Measurements from ENCODE around the gene SHISA7.
"Not testable (repeated sequence)": the region's sequence is repeated elsewhere in the genome, so short reads cannot be mapped to it uniquely, and the experiment has no call there.

SHISA7 gene

DNA sequence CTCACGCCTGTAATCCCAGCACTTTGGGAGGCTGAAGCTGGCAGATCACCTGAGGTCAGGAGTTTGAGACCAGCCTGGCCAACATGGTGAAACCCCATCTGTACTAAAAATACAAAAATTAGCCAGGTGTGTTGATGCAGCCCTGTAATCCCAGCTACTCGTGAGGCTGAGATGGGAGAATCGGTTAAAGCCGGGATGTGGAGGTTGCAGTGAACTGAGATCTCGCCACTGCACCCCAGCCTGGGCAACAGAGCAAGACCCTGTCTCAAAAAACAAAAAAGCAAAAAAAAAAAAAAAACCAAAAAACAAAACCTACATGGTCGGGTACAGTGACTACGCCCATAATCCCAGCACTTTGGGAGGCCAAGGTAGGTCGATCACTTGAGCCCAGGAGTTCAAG is 33.9 kb downstream of the SHISA7 start:
- not testable (repeated sequence) for DNase-seq

DNA sequence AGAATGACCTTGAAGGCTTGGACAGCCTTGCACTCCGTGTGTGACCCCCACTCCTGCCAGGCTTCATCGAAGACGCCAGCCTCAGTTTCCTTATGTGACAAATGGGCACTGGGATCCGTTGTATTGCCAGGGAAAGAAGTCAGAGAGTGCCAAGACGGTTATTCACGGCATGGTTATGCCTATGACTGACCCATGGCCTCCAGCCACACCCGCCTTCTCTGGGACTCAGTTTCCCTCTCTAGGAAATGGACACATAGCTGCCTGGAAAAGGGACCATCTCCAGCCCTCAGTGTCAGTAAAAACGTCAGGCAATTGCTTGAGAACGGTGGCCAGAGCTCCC is 34.6 kb downstream of the SHISA7 start:
- no peak for DNase-seq

DNA sequence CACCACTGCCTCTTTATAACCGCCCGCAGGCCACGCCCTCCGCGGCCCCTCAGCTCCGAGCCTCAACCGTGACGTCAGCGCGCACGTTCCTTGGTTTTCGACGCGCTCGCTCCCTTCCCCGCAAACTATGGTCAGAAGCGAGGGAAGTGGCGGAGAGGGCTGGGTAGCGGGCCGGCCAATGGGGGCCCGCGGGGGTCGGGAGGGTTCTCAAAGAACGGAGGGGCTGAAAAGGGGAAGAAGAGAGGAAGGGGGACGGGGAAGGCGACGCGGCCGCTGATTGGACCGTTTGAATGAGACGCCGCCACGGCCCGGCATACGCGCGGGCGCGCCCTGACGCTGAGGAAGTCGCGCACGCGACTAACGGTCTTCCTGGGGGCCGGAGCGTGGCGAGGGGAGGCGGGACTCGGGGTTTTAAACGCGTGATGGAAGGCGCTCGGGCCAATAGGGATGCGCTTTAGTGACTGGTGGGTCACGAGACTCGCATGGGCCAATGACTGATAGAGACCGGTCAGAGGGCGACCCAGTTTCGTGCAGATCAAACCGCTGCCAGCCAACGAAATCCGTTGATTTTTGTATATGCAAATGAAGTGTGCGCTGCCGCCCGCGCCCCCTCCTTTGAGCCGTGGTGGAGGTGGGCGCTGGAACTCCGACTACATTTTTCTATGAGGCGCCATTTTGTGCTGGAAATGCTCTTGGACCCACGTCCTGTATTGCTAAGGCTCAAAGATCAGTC is 35.1 kb downstream of the SHISA7 start:
- peak; percentile 91 for DNase-seq

DNA sequence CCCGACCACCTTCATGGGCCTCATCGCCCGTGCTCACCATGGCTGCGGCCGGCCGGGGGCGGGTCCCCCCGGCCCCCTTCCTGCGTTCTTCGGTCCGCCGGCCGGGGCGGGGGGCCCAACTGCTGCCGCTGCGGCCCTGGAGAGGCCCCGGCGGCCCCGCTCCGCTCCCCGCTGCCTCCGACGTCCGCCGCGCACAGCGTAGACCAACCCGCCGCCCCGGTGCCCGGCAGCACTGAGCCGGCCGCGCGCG is 35.6 kb downstream of the SHISA7 start, which contains the start of gene UBE2S:
UBE2S (minus strand) TSS at position 239 of the 250 bp plus-strand sequence; CDS start at position 40, 199 bp downstream.
- not testable (repeated sequence) for DNase-seq

DNA sequence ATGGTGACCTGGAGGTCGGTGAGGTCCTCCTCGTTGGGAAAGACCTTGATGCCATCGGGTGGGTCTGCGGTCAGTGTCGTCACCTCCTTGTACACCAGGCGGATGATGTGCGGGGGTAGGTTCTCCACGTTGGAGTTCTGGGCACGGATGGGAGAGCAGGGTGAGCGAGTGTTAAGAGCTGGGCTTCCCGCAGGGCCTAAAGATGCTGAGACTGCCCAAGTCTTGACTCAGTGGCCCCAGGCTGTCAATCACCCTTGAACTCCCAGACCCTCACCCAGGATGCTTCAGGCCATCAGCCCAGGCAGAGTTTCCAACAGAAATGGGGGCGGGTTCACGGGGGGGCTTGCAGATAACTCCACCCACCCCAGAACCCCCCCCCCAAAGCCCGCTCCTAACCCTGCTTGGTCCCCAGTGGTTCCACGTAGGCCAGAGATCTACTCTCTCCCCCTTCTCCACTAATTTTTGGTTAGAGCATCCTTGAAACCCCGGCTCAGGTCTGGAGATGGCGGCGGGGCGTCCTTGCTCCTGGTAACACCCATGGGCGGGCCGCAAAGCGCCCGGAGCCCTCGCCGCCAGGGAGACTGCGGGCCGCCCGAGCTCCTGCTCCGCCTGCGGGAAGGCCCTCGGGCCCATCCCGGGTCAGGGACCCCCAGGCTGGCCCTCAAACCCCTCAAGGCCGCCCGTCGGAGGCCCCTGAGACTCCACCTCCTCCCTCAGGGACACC is 36.1 kb downstream of the SHISA7 start:
- no peak for DNase-seq

DNA sequence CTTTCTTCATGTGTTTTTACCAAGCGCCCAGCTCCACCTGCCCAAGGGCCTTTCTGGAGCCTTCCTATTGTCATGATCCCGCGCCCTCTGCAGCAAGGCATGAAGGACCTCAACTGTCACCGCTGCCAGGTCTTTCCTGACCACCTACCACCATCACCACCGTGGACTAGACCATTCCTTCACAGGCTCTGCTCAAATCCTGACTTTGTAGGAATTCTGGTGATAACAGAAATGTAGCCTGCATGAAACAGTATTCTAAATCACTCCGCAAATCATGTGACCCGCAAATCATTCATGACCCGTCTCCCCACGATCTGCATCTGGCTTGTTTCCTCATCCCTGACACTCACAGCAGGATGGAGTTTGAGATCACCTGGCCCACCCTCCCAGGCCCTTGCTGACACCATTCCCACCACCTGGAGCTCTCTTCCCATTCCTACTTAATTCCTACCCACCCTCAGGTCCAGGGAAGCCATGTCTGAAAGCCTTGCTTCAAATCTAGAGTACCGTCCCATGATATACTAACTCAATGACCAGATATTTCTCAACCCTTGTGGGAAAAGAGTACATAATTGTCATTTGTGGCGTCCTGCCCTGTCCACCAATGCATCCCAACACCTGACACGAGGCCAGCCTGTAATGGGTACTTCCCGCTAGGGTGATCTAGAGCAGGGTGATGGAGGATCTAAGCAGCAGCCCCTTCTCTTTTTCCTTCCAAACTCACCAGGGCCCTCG is 36.8 kb downstream of the SHISA7 start:
- DNase-seq: no peak

DNA sequence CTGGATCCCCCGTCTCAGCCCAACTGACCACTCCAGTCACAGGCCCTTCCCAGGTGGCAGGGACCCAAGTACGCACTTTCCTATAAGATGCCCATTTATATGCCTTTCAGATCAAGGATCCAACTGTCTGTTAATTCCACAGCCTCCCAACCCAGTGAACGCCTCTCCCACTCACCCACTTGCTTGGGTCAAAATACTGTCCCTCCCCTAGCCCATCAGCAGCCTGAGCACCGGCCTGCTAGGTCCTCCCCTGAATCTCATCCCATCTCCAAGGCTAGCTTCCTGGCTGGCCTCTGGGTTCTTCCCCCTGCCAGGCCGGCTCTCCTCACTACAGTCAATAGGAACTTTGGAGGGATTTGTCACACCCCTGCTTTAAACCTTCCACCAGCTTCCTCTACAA is 37.5 kb downstream of the SHISA7 start:
- no peak for DNase-seq

DNA sequence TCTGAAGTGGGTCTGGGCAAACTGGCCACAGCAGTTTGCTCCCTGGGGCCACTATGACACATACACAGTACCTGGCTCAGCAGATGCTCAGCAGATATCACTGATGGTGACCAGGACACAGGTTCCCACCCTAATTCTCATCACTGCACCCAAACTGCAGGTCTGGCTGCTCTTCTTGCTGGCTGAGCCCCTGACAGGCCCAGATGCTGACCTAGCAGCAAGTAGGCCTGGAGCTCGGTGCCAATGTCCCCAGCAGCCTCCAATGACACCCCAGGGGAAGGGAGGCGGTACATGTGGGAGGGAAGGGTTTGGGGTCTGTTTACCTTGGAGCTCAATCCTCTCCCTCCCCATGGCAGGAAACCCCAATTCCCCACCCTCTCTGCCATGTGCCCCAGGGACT is 40.6 kb downstream of the SHISA7 start:
- DNase-seq: no peak

DNA sequence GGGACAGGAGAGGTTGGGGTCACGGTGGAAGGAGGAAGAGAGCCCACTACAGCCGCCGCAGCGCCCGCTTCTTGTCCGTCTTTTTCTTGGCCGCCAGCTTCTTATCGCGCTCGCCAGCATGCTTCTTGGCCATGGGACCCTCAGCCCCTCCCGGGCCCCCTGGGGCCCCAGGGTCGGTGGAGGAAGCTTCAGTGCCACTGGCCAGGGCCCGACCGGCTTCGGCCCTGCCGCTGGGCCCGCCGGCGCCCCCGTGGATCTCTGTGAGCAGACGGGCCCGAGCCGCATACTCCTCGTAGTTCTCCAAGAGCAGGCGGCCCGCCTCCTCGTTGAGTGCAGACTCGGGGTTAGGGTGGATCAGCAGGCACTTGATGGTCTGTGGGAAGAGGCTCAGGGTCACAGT is 41.7 kb downstream of the SHISA7 start:
- not testable (repeated sequence) for DNase-seq

DNA sequence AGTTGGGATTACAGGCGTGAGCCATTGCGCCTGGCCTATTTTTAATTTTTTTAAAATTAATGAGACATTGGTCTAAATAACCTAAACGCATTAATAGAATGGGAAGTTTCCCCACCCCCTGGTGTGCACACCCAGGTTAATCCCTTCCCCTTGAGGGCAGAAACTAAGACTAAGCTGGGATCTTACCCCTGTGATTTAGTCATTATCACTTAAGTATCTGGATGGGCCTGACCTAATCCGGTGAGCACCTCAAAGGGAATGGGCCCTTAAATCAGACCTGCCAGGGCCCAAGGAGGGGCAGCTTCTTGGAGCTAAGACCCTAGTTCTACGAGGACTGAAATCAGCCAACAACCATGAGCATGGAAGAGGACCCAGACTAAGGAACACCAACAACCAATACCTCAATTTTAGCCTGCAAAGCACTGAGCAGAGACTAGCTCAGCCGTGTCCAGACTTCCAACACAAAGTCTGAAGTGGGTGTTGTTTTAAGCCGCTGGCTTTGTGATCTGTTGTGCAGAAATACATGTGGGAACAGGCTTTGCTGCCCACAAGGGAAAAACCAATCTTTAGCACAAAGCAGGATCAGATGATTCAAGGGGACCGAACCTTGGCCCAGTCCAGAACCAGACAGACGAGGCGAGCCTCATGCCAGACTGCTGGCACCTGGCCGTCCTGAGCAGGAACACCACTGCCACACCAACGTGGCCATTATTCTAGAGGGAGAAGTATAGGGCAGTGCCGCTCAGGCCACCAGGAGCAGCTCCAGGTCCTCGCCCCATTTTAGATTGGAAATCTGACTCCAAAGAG is 42.6 kb downstream of the SHISA7 start:
- DNase-seq: no peak

DNA sequence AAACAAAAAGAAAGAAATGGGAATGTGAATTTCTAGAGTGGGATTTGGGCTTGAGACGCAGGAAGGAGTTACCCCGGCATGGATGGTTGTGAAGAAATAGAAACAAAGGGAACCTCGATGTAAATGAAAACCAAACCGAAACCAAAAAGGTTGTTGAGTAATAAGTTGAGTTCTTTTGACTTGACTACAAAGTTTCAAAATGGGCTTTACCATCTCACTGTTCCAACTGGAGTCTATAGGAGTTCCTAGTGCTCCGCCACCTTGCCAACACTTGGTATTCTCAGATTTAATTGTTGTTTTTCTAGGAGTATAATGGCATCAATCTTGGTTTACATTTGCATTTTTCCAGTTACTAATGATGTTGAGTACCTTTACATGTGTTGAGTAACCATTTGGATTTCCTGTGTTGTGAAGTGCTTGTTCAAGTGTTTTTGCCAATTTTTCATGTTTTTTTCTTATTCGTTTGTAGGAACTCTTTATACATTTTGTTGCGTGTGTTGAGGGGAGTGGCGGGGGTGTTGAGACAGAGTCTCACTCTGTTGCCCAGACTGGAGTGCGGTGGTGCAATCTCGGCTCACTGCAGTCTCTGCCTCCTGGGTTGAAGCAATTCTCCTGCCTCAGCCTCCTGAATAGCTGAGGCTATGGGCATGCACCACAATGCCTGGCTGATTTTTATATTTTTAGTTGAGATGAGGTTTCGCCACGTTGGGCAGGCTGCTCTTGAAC is 44.7 kb downstream of the SHISA7 start:
- no peak for DNase-seq

DNA sequence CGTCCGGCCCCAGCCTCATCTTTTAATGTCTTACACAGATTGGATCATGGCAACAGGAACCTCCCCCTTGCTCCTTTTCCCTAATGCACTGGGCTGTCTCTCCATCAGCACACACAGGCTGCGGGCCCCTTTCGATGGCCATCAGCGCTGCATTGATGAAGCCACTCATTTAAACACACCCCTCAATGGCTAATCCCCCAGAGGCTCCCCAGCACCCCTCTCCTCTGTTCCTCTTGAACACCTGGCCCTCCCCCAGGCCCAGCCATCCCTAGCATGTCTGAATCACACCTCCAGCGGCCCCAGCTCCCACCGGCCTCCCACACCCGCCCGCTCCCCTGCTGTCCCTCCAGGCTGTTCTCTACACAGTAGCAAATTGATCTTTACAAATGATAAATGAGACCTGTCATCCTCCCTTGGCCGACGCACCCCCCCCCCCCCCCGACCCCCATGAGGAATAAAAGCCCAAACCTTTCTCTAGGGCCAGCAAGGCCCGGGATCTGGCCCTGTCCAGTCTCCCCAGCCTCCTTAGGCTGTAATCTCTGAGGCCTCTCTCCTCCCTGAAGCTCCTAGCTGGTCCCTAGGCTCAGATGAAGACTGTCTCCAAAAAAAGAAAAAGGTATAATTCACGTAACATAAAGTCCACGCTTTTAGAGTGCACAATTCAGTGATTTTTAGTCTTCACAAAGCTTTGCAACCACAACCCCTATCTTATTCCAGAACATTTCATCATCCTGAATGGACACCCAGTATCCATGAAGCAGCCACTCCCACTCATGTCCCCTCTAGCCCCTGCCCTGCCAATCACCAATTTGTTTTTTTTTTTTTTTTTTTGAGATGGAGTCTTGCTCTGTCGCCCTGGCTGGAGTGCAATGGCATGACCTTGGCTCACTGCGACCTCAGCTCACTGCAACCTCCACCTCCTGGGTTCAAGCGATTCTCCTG is 50.0 kb downstream of the SHISA7 start:
- no peak for DNase-seq

DNA sequence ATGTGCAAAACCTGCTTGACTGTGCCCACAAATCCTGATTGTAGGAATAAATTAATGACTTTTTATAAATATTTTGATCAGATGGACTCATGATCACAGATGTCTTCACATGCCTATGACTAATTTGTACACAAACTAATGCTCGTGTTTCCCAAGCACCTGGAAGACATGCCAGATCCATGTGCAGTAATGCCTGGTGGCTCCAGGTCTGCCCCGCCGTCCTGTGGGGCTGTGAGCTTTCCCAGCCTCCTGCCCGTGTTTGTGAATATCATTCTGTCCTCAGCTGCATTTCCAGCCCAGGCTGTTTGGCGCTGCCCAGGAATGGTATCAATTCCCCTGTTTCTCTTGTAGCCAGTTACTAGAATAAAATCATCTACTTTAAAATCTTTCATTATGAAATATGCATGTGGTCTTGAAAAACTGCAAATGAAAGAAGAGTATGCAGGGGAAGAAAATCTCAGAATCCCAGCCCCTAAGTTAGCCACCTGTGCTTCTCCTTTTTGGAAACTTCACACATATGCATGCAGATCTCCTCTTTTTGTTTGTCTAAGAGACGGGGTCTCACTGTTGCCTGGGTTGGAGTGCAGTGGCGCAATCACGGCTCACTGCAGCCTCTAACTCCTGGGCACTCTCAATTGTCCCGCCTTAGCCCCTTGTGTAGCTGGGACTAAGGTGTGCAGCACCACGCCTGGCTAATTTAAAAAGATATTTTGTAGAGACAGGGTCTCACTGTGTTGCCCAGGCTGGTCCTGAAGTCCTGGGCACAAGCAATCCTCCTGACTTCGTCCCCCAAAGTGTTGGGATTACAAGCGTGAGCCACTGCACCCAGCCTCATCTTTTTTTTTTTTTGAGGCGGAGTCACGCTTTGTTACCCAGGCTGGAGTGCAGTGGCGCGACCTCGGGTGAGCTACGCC is 51.1 kb downstream of the SHISA7 start:
- no peak for DNase-seq

DNA sequence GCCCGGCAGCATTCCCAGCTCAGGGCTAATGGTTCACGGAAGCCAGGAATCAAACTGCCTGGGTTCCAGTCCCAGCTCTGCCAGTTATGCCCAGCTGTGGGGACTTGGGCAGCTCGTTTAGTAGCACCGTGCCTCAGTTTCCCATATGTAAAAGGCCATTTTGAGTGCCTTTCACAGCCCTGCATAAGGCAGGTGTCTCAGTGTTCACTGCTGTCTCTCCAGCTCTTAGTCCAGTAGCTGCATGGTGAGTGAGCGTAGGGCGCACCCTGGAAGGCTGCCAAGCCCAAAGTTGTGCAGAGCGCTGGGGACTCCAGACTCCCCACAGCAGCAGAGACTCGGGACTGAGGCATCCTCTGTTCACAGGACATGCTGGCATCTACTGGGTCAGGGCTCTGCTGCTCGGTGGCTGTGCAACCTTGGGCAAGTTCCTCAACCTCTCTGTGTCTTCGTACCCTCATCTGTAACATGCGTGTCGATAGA is 51.9 kb downstream of the SHISA7 start:
- no peak for DNase-seq

DNA sequence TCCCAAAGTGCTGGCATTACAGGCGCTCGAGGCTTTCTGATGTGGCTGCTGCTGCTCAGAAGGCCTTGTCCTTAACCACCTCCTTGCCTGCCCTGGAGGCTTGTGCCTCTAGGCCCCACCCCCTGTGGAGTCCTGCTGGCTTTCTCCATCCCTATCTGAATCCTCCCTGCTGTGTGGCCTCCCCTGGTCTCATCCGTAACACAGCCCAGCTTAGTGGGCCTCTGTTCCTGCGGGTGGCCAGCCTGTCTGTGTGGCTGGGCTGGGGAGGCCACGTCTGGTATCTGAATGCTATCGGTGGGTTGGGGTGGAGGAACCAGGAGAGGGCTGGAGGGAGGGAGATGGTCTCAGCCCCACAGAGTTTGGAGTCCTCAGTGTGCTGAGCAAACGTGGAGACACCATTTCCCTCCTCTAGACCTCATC is 52.6 kb downstream of the SHISA7 start:
- no peak for DNase-seq

DNA sequence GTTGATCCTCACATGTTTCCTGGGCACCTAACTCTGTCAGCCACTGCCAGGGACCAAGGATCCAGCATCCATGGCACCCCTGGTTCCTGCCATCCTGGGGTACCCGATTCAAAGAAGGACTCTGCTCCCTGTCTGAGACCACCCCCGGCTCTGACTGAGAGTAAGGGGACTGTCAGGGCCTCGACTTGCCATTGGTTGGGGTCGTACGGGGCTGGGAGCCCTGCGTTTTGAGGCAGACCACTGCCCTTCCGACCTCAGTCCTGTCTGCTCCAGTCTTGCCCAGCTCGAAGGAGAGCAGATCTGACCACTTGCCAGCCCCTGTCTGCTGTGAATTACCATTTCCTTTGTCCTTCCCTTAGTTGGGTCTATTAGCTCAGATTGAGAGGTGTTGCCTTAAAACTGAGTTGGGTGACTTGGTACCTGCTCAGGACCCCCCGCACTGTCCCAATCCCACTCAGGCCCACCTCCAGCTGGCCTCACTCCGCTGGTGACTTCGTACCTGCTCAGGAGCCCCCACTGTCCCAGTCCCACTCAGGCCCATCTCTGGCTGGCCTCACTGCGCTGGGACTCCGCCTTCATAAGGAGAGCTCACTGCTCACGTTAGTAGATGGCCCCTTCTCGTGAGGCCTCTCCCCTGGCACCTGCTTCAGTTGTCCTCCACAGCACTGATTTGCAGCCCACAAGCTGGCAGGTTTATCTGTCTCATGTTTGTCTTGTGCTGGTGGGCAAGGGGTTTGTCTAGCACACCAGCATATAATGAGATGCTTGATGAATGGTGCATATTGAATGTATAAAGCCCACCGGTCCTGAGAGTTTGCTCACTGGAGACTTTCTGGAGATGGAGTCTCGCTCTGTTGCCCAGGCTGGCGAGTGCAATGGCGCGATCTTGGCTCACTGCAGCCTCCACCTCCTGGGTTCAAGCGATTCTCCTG is 53.4 kb downstream of the SHISA7 start:
- DNase-seq: no peak

DNA sequence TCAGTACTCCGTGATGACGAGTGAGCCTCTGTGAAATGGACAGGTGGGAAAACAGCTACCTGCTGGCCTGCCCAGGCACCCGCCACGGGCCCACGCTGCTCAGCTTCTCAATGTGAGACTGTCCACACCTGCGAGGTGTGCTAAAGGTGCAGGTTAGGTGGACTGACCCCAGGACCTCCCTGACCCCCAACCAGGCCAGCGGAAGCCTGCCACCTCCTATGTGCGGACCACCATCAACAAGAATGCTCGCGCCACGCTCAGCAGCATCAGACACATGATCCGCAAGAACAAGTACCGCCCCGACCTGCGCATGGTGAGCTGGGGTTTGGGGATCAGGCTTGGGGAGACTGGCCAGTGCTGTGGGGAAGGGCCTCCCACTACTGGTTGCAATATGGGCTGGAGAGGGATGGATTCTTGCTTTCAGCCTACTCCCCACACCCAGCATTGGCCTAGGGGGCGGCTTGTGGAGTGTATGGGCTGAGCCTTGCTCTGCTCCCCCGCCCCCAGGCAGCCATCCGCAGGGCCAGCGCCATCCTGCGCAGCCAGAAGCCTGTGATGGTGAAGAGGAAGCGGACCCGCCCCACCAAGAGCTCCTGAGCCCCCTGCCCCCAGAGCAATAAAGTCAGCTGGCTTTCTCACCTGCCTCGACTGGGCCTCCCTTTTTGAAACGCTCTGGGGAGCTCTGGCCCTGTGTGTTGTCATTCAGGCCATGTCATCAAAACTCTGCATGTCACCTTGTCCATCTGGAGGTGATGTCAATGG is 55.2 kb downstream of the SHISA7 start:
- no peak for DNase-seq

DNA sequence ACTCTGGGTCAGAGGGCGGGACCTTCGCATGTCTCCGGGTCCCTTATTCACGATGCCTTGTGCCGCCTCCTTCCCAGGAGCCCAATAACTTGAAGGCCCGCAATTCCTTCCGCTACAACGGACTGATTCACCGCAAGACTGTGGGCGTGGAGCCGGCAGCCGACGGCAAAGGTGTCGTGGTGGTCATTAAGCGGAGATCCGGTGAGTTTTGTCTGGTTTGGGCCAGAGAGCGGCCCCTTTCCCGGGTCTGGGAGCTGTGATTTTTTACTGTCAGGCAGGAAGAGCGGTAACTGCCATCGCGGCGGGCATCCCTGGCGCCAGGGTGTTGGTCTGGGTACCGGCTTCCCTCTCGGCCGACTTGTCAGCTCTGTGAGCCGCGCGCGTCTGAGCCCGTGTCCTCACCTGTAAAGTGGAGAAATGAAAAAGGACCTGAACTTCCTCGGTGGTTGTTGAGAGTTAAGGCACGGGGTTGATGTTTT is 56.6 kb downstream of the SHISA7 start:
- no peak for DNase-seq

Measured in 8988T (cell line).